GM12878 (cell line): ENCODE results near the gene SALL4.

Experiments
- ESRRA ChIP-seq: IDR thresholded peaks from 2 replicates; pipeline ENCODE4 v1.6.1; 2012; ENCODE audit warnings: mild to moderate bottlenecking, low read length, improper control_type of control experiment
- GABPA ChIP-seq: IDR thresholded peaks from 2 replicates; pipeline ENCODE4 v1.6.1; 2014; ENCODE audit warnings: antibody characterized with exemption, low read depth, mild to moderate bottlenecking, inconsistent platforms
- HCFC1 ChIP-seq: fragments of 150-350 bp; IDR thresholded peaks from 2 replicates; pipeline ENCODE4 v1.6.1; 2014; ENCODE audit warnings: low read length
- JUND ChIP-seq: IDR thresholded peaks from 2 replicates; pipeline ENCODE4 v1.6.1; 2012; ENCODE audit warnings: low read depth, mild to moderate bottlenecking, low read length, improper control_type of control experiment, moderate library complexity
- KDM1A ChIP-seq: fragments of 200-600 bp; sonication (generic); IDR thresholded peaks from 2 replicates; pipeline ENCODE4 v1.6.1; 2016; ENCODE audit warnings: borderline replicate concordance
- POLR2AphosphoS5 ChIP-seq: IDR thresholded peaks from 2 replicates; pipeline ENCODE4 v1.6.1; 2011; ENCODE audit warnings: mild to moderate bottlenecking, low read length, inconsistent platforms
- TF ChIP-seq, protein P1 (sequence below): IDR thresholded peaks from 2 replicates; pipeline ENCODE4 v1.6.1; 2012; ENCODE audit warnings: mild to moderate bottlenecking, low read depth, low read length
- TF ChIP-seq, protein P2 (sequence below), 3 experiments: IDR thresholded peaks in 2 of 3; conservative IDR thresholded peaks in 1 of 3; 2 replicates each; pipeline ENCODE4 v1.5.1; 2011; ENCODE audit warnings: low read depth in 3 of 3, low read length in 3 of 3, mild to moderate bottlenecking in 3 of 3, control low read depth in 2 of 3, moderate library complexity in 2 of 3, inconsistent platforms in 1 of 3, mixed read lengths in 1 of 3; ENCODE audit not compliant: control insufficient read depth in 2 of 3, insufficient read depth in 1 of 3; ENCODE audit errors: extremely low read depth in 1 of 3

GRCh38 chr20:51801823-51802123, 548 bp downstream of the SALL4 start:
- TF ChIP-seq KDM1A (no peak), GABPA (no peak), HCFC1 (no peak), ESRRA (no peak), JUND (no peak), POLR2AphosphoS5 (no peak)
- TF ChIP-seq, protein P1, sequence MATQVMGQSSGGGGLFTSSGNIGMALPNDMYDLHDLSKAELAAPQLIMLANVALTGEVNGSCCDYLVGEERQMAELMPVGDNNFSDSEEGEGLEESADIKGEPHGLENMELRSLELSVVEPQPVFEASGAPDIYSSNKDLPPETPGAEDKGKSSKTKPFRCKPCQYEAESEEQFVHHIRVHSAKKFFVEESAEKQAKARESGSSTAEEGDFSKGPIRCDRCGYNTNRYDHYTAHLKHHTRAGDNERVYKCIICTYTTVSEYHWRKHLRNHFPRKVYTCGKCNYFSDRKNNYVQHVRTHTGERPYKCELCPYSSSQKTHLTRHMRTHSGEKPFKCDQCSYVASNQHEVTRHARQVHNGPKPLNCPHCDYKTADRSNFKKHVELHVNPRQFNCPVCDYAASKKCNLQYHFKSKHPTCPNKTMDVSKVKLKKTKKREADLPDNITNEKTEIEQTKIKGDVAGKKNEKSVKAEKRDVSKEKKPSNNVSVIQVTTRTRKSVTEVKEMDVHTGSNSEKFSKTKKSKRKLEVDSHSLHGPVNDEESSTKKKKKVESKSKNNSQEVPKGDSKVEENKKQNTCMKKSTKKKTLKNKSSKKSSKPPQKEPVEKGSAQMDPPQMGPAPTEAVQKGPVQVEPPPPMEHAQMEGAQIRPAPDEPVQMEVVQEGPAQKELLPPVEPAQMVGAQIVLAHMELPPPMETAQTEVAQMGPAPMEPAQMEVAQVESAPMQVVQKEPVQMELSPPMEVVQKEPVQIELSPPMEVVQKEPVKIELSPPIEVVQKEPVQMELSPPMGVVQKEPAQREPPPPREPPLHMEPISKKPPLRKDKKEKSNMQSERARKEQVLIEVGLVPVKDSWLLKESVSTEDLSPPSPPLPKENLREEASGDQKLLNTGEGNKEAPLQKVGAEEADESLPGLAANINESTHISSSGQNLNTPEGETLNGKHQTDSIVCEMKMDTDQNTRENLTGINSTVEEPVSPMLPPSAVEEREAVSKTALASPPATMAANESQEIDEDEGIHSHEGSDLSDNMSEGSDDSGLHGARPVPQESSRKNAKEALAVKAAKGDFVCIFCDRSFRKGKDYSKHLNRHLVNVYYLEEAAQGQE: no peak
- TF ChIP-seq, protein P2, sequence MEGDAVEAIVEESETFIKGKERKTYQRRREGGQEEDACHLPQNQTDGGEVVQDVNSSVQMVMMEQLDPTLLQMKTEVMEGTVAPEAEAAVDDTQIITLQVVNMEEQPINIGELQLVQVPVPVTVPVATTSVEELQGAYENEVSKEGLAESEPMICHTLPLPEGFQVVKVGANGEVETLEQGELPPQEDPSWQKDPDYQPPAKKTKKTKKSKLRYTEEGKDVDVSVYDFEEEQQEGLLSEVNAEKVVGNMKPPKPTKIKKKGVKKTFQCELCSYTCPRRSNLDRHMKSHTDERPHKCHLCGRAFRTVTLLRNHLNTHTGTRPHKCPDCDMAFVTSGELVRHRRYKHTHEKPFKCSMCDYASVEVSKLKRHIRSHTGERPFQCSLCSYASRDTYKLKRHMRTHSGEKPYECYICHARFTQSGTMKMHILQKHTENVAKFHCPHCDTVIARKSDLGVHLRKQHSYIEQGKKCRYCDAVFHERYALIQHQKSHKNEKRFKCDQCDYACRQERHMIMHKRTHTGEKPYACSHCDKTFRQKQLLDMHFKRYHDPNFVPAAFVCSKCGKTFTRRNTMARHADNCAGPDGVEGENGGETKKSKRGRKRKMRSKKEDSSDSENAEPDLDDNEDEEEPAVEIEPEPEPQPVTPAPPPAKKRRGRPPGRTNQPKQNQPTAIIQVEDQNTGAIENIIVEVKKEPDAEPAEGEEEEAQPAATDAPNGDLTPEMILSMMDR (IDR thresholded peaks at IDR 0.05 in 2 of 3, conservative IDR thresholded peaks at IDR 0.05 in 1 of 3; ENCODE audit: control insufficient read depth in 2 of 3, extremely low read depth in 1 of 3, insufficient read depth in 1 of 3, low read depth in 3 of 3, low read length in 3 of 3): no peak
